Adrenal gland (tissue), 12 donors: ENCODE measurements around the gene SULT1A1. TPM values are rescaled to one million over a fixed set of nuclear protein-coding genes. Genes with fewer than 3 reads are reported as not detected.
"Not testable (repeated sequence)": the region's sequence is repeated elsewhere in the genome, so short reads cannot be mapped to it uniquely, and the experiment has no call there.

Experiments
- DNase-seq, 7 donors: peaks; one replicate each; pipeline ENCODE4 v3.0.0-alpha.2; 2019 to 2020
- H3K27ac ChIP-seq, 5 donors: fragments of 200-600 bp; sonication (generic) in 4 of 5; 1 replicate in 3 of 5; 2 replicates in 2 of 5; pipeline versions ENCODE4 v1.5.1 to v1.8.0; 2016 to 2020; ENCODE audit warnings: mild to moderate bottlenecking in 1 of 5
- H3K27me3 ChIP-seq: fragments of 200-600 bp; 2 replicates; pipeline ENCODE4 v1.8.0; 2021
- H3K36me3 ChIP-seq, 2 donors: fragments of 200-600 bp; replicated peaks in 1 of 2; 1 replicate in 1 of 2; 2 replicates in 1 of 2; pipeline versions ENCODE4 v1.5.1 to v1.8.0; 2018 to 2022
- H3K4me1 ChIP-seq, 2 donors: fragments of 200-600 bp; replicated peaks in 1 of 2; 1 replicate in 1 of 2; 2 replicates in 1 of 2; pipeline versions ENCODE4 v1.5.1 to v1.8.0; 2018 to 2021
- H3K4me3 ChIP-seq, 4 donors: fragments of 200-600 bp; sonication (generic) in 3 of 4; one replicate each; pipeline ENCODE4 v1.5.1; 2016 to 2018
- H3K9me3 ChIP-seq, 3 donors: fragments of 200-600 bp; sonication (generic) in 1 of 3; replicated peaks in 1 of 3; 1 replicate in 2 of 3; 2 replicates in 1 of 3; pipeline versions ENCODE4 v1.5.1 to v1.8.0; 2016 to 2021
- POLR2A ChIP-seq, 2 donors: fragments of 450-650 bp; IDR thresholded peaks; one replicate each; pipeline ENCODE4 v1.6.1; 2017; ENCODE audit warnings: antibody characterized with exemption in 2 of 2, mild to moderate bottlenecking in 2 of 2, moderate library complexity in 1 of 2
- WGBS, 4 donors: extraction: QIAGEN DNeasy Blood & Tissue Kit in 2 of 4; methylation state at CpG; one replicate each; pipeline versions ENCODE4 v1.1.5 to v1.1.7; 2013 to 2017; 5-methylcytosine and 5-hydroxymethylcytosine counted together
- intact Hi-C, 2 donors: fragments of 100-400 bp; cut with DNase I; formaldehyde crosslinking; loops; one replicate each; pipeline versions ENCODE4 v1.14.1 to v1.15.0; 2022 to 2023
- polyA plus RNA-seq, 3 donors: library from polyadenylated mRNA; stranded (reverse); fragments of 200-250 nt in 2 of 3; fragments of 350-450 nt in 1 of 3; fragmentation: Illumina TruSeq in 1 of 3; extraction: RNeasy Lipid Tissue Mini Kit (QIAGEN cat#74804) in 1 of 3; gene quantifications; one replicate each; pipeline ENCODE4 v1.2.3, GENCODE V29; 2013 to 2014
- total RNA-seq, 9 donors: library from RNA; depleted of rRNA in 4 of 9; stranded (reverse); fragments of >200 nt in 4 of 9; fragments of 120-200 nt in 1 of 9; fragmentation: NEBNext Ultra II Directional in 1 of 9; extraction: Animal tissue kit (Norgen Biotek cat#: 25700) in 1 of 9; gene quantifications; one replicate each; pipeline versions ENCODE4 v1.1.0 to v1.2.4, GENCODE V29; 2013 to 2023
- TF ChIP-seq, protein P1 (sequence below), 6 experiments: fragments of 450-650 bp in 4 of 6; fragments of 200-600 bp in 2 of 6; sonication (generic) in 1 of 6; IDR thresholded peaks; 1 replicate in 5 of 6; 2 replicates in 1 of 6; pipeline versions ENCODE4 v1.5.1 to v1.8.0; 2016 to 2021; ENCODE audit warnings: antibody characterized with exemption in 6 of 6, mild to moderate bottlenecking in 2 of 6, moderate library complexity in 1 of 6
- donor health status: healthy with polysubstance abuse.
- donor health status: Bipolar disorder and iron deficiency.
- donor health status: DM: yes; HTN: yes; CAD: no.
- donor health status: DM: no; HTN: no; CAD: no.
- donor health status: DM: no; HTN: no; CAD: no.
- donor health status: DM: yes; HTN: yes; CAD: no.

Gene SULT1A1
- total and polyA plus RNA-seq, 12 donors: 47.2 to 367 (median 112) TPM

GRCh38 chr16:28596115-28596630, 13.7 kb downstream of the SULT1A1 start:
- intact Hi-C loops: no loop called here
- Histone ChIP-seq H3K27ac (peak overlapping the region in 1 of 5 donors; percentile 29), H3K9me3 (no peaks in the 10 kb centered on the region), H3K36me3 (peaks cover 0 to 2% of the 10 kb centered on the region in 2 donors), H3K4me3 (no peak overlapping the region), H3K4me1 (peaks cover 3 to 4% of the 10 kb centered on the region in 2 donors), H3K27me3 (no peaks in the 10 kb centered on the region)
- DNase-seq: no peak
- WGBS, 4 donors: 71 to 80% (median 77%) methylated on average over 3 to 8 of the region's 8 CpGs
- no peak for TF ChIP-seq POLR2A (IDR thresholded peaks at IDR 0.05)
- TF ChIP-seq, protein P1, sequence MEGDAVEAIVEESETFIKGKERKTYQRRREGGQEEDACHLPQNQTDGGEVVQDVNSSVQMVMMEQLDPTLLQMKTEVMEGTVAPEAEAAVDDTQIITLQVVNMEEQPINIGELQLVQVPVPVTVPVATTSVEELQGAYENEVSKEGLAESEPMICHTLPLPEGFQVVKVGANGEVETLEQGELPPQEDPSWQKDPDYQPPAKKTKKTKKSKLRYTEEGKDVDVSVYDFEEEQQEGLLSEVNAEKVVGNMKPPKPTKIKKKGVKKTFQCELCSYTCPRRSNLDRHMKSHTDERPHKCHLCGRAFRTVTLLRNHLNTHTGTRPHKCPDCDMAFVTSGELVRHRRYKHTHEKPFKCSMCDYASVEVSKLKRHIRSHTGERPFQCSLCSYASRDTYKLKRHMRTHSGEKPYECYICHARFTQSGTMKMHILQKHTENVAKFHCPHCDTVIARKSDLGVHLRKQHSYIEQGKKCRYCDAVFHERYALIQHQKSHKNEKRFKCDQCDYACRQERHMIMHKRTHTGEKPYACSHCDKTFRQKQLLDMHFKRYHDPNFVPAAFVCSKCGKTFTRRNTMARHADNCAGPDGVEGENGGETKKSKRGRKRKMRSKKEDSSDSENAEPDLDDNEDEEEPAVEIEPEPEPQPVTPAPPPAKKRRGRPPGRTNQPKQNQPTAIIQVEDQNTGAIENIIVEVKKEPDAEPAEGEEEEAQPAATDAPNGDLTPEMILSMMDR (IDR thresholded peaks at IDR 0.05): no peak

DNA sequence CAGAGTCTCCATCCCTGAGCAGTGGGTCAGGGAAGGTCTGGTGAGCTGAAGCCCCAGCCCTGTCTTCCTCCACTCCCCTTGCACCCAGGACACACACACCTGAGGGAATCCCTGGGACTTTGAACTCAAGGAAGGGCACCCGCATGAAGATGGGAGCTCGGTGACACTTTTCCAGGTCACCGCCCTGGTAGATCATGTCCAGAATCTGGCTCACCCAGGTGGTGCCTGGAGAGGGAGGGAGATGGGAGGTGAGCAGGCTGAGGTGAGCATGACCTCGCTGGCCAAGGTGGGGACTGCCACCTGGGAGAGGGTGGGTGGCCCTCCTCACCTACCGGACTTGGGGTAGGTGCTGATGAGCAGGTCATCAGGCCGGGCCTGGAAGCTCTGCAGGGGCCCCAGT, 14.4 kb downstream of the SULT1A1 start:
- intact Hi-C loops, H3K27me3 ChIP-seq, H3K9me3 ChIP-seq, H3K36me3 ChIP-seq, DNase-seq, H3K27ac ChIP-seq, H3K4me3 ChIP-seq, H3K4me1 ChIP-seq: not testable (repeated sequence)
- WGBS, 4 donors: 87 to 98% (median 91%) methylated on average over 4 to 6 of the region's 6 CpGs; no CpG with 5 or more reads in 1 of the 4 donors

DNA sequence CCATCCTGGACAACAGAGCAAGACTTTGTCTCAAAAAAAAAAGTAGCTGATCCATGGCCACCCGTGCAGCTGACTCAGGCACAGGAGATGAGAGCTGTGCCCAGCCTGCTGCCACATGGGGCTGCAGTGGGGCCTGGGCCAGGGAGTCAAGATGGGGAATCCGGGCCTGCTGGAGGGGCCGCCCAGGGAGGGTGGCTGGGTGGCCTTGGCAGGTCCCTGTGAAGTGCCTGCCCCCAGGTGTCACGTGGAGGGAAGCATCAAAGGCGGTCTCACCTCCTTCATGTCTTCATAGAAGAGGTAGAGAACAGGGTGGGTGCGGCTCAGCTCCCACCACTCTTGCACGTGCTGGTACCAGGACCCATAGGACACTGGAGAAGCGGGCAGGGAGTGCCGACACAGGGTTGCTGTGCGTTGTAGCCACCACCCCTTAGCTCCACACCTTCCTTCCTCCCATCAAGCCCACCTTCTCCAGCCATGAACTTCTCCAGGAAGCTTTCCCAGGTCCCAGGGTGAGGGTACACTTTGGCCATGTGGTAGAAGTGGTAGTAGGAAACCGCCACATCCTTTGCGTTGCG, 16.8 kb downstream of the SULT1A1 start:
- no peak for DNase-seq
- H3K4me1 ChIP-seq: peaks cover 3 to 4% of the 10 kb centered on the region in 2 donors
- H3K36me3 ChIP-seq: peaks cover 0 to 28% of the 10 kb centered on the region in 2 donors
- no peak overlapping the region for H3K4me3 ChIP-seq
- no peaks in the 10 kb centered on the region for H3K27me3 ChIP-seq
- TF ChIP-seq, protein P1 (IDR thresholded peaks at IDR 0.05): no peak
- TF ChIP-seq POLR2A (IDR thresholded peaks at IDR 0.05): no peak
- H3K27ac ChIP-seq: no peak overlapping the region
- intact Hi-C loops: no loop called here
- no peaks in the 10 kb centered on the region for H3K9me3 ChIP-seq
- 86 to 96% (median 88%) methylated on average over 10 to 13 of the region's 13 CpGs for WGBS, 4 donors

- Histone ChIP-seq H3K9me3 (no peaks in the 10 kb centered on the region), H3K36me3 (peaks cover 0 to 28% of the 10 kb centered on the region in 2 donors), H3K4me3 (no peak overlapping the region), H3K4me1 (peaks cover 3 to 4% of the 10 kb centered on the region in 2 donors), H3K27ac (no peak overlapping the region), H3K27me3 (no peaks in the 10 kb centered on the region)
- DNase-seq: no peak
- intact Hi-C loops: no loop called here
- 84 to 100% (median 91%) methylated on average over 2 to 5 of the region's 5 CpGs for WGBS, 4 donors
- TF ChIP-seq, protein P1 (IDR thresholded peaks at IDR 0.05): no peak
- TF ChIP-seq POLR2A (IDR thresholded peaks at IDR 0.05): no peak
These were observed 17.3 kb downstream of the SULT1A1 start for GRCh38 chr16:28592511-28592910.

GRCh38 chr16:28591355-28591754, 18.5 kb downstream of the SULT1A1 start:
- H3K4me3 ChIP-seq: no peak overlapping the region
- no peak overlapping the region for H3K27ac ChIP-seq
- no peak for DNase-seq
- no peaks in the 10 kb centered on the region for H3K27me3 ChIP-seq
- intact Hi-C loops: no loop called here
- no peaks in the 10 kb centered on the region for H3K4me1 ChIP-seq
- no peak for TF ChIP-seq POLR2A (IDR thresholded peaks at IDR 0.05)
- TF ChIP-seq, protein P1 (IDR thresholded peaks at IDR 0.05): no peak
- WGBS, 4 donors: 83 to 92% (median 89%) methylated on average over 4 to 6 of the region's 6 CpGs
- peaks cover 0 to 34% of the 10 kb centered on the region in 2 donors for H3K36me3 ChIP-seq
- H3K9me3 ChIP-seq: no peaks in the 10 kb centered on the region
